Hematopoietic multipotent progenitor cell treated with erythropoietin and hydrocortisone succinate and interleukin-3 and kit ligand, for 8 days (in vitro differentiated cells): Measurements from ENCODE around the gene DPP10.
A peak's percentile ranks its signal among the peaks of the same experiment; 100 is the strongest.

Source experiments
- DNase-seq: peaks from one replicate; pipeline ENCODE4 v3.0.0-alpha.2; 2015

The DPP10 gene

GRCh38 chr2:115165529-115166109 lies 723.2 kb downstream of the DPP10 start:
- peak; percentile 48 for DNase-seq

GRCh38 chr2:115168457-115168856 lies 726.0 kb downstream of the DPP10 start:
- DNase-seq: no peak

GRCh38 chr2:115169814-115170213 lies 727.4 kb downstream of the DPP10 start:
- DNase-seq: no peak

GRCh38 chr2:115171751-115172150 lies 729.3 kb downstream of the DPP10 start:
- no peak for DNase-seq

- no peak for DNase-seq
Observed at GRCh38 chr2:115174651-115175050, 732.2 kb downstream of the DPP10 start.

GRCh38 chr2:115183144-115183543 lies 740.7 kb downstream of the DPP10 start:
- no peak for DNase-seq

- no peak for DNase-seq
Observed at GRCh38 chr2:115190459-115190858, 748.0 kb downstream of the DPP10 start.

GRCh38 chr2:115194623-115195022 lies 752.2 kb downstream of the DPP10 start:
- DNase-seq: no peak

- no peak for DNase-seq
Observed at GRCh38 chr2:115196587-115196986, 754.1 kb downstream of the DPP10 start.

- no peak for DNase-seq
Observed at GRCh38 chr2:115199966-115200365, 757.5 kb downstream of the DPP10 start.

- DNase-seq: no peak
Observed at GRCh38 chr2:115201386-115201785, 758.9 kb downstream of the DPP10 start.

GRCh38 chr2:115208493-115209164 lies 766.2 kb downstream of the DPP10 start:
- DNase-seq: no peak

- DNase-seq: no peak
Observed at GRCh38 chr2:115214050-115214449, 771.6 kb downstream of the DPP10 start.

- DNase-seq: no peak
Observed at GRCh38 chr2:115219296-115219695, 776.9 kb downstream of the DPP10 start.

GRCh38 chr2:115234186-115234585 lies 791.7 kb downstream of the DPP10 start:
- DNase-seq: no peak

GRCh38 chr2:115234737-115235136 lies 792.3 kb downstream of the DPP10 start:
- no peak for DNase-seq

GRCh38 chr2:115248066-115248465 lies 805.6 kb downstream of the DPP10 start:
- DNase-seq: no peak

GRCh38 chr2:115277366-115277765 lies 834.9 kb downstream of the DPP10 start:
- no peak for DNase-seq

GRCh38 chr2:115285416-115285815 lies 843.0 kb downstream of the DPP10 start:
- no peak for DNase-seq

GRCh38 chr2:115290478-115290877 lies 848.0 kb downstream of the DPP10 start:
- no peak for DNase-seq

- DNase-seq: no peak
Observed at GRCh38 chr2:115292742-115293141, 850.3 kb downstream of the DPP10 start.

- no peak for DNase-seq
Observed at GRCh38 chr2:115294999-115295398, 852.6 kb downstream of the DPP10 start.

- no peak for DNase-seq
Observed at GRCh38 chr2:115297056-115297455, 854.6 kb downstream of the DPP10 start.

- no peak for DNase-seq
Observed at GRCh38 chr2:115299199-115299598, 856.8 kb downstream of the DPP10 start.

- no peak for DNase-seq
Observed at GRCh38 chr2:115305712-115306111, 863.3 kb downstream of the DPP10 start.
